WTC11 (cell line): ENCODE measurements around the gene ARFIP1. TPM values are rescaled to one million over a fixed set of nuclear protein-coding genes. Genes with fewer than 3 reads are reported as not detected.

ENCODE experiments used
- ATAC-seq: fragments of 200-7000 bp; cut with Tn5 transposase; 2 replicates; pipeline ENCODE4 v1.10.0; 2021; ENCODE audit warnings: mild to moderate bottlenecking, moderate library complexity
- CTCF ChIA-PET: fragments of 300-600 bp; sonication (Branson Sonifier 250); formaldehyde crosslinking; loops from one replicate; lab custom pipeline; 2021; ENCODE audit warnings: antibody characterized with exemption; lab: Charles Lee
- POLR2A ChIA-PET: fragments of 350-600 bp; sonication (Branson Sonifier 250); formaldehyde crosslinking; loops from one replicate; lab custom pipeline; 2021; ENCODE audit warnings: antibody characterized with exemption; lab: Charles Lee
- DNase-seq: peaks from one replicate; pipeline ENCODE4 v3.0.0; 2021; ENCODE audit warnings: low spot score
- H3K27ac Mint-ChIP-seq: 2 replicates; pipeline ENCODE4 v1.8.0; 2021; ENCODE audit warnings: mixed read lengths
- H3K27me3 Mint-ChIP-seq: 2 replicates; pipeline ENCODE4 v1.8.0; 2021; ENCODE audit warnings: low read depth, mild to moderate bottlenecking, moderate library complexity, mixed read lengths
- H3K36me3 Mint-ChIP-seq: 2 replicates; pipeline ENCODE4 v1.8.0; 2021; ENCODE audit warnings: mixed read lengths
- H3K4me1 Mint-ChIP-seq: 2 replicates; pipeline ENCODE4 v1.8.0; 2022; ENCODE audit warnings: mixed read lengths
- H3K4me3 Mint-ChIP-seq: 2 replicates; pipeline ENCODE4 v1.8.0; 2021; ENCODE audit warnings: mild to moderate bottlenecking, moderate library complexity, mixed read lengths
- H3K9me3 Mint-ChIP-seq: 2 replicates; pipeline ENCODE4 v1.8.0; 2021; ENCODE audit warnings: mixed read lengths
- ATF2 ChIP-seq: sonication (generic); formaldehyde crosslinking; IDR thresholded peaks from 2 replicates; pipeline ENCODE4 v1.8.1; 2022; ENCODE audit warnings: low read depth, missing genetic modification reagents, borderline replicate concordance
- EMX1 ChIP-seq: fragments of 250-450 bp; sonication (Bioruptor Pico); IDR thresholded peaks from 2 replicates; pipeline ENCODE4 v1.8.0; 2021; ENCODE audit warnings: mild to moderate bottlenecking
- FOXJ3 ChIP-seq: sonication (generic); formaldehyde crosslinking; IDR thresholded peaks from 2 replicates; pipeline ENCODE4 v1.9.0; 2021; ENCODE audit warnings: missing genetic modification reagents, mild to moderate bottlenecking, borderline replicate concordance
- FOXP1 ChIP-seq: sonication (generic); formaldehyde crosslinking; IDR thresholded peaks from 2 replicates; pipeline ENCODE4 v1.8.0; 2022; ENCODE audit warnings: missing genetic modification reagents, mild to moderate bottlenecking, moderate library complexity, borderline replicate concordance
- GTF2I ChIP-seq: fragments of 250-450 bp; sonication (Bioruptor Pico); conservative IDR thresholded peaks from 2 replicates; pipeline ENCODE4 v1.4.0; 2021; ENCODE audit warnings: mild to moderate bottlenecking
- HMGA2 ChIP-seq: fragments of 250-450 bp; sonication (Bioruptor Pico); IDR thresholded peaks from 2 replicates; pipeline ENCODE4 v1.4.0; 2021; ENCODE audit warnings: mild to moderate bottlenecking, moderate library complexity
- JUN ChIP-seq: sonication (generic); formaldehyde crosslinking; IDR thresholded peaks from 2 replicates; pipeline ENCODE4 v1.8.0; 2023; ENCODE audit warnings: mild to moderate bottlenecking, missing genetic modification reagents
- MLX ChIP-seq: sonication (generic); formaldehyde crosslinking; IDR thresholded peaks from 2 replicates; pipeline ENCODE4 v1.8.1; 2023; ENCODE audit warnings: mild to moderate bottlenecking, missing genetic modification reagents, moderate library complexity
- NFE2L1 ChIP-seq: sonication (generic); formaldehyde crosslinking; IDR thresholded peaks from 2 replicates; pipeline ENCODE4 v1.8.1; 2023; ENCODE audit warnings: missing genetic modification reagents
- NR1H2 ChIP-seq: sonication (generic); formaldehyde crosslinking; IDR thresholded peaks from 2 replicates; pipeline ENCODE4 v1.9.0; 2021; ENCODE audit warnings: mild to moderate bottlenecking, moderate library complexity, missing genetic modification reagents
- SOX15 ChIP-seq: fragments of 250-450 bp; sonication (Bioruptor Pico); IDR thresholded peaks from 2 replicates; pipeline ENCODE4 v1.9.0; 2021; ENCODE audit warnings: mild to moderate bottlenecking
- SP1 ChIP-seq: sonication (generic); formaldehyde crosslinking; conservative IDR thresholded peaks from 2 replicates; pipeline ENCODE4 v1.8.1; 2022; ENCODE audit warnings: missing genetic modification reagents
- TEAD1 ChIP-seq: sonication (generic); formaldehyde crosslinking; IDR thresholded peaks from 2 replicates; pipeline ENCODE4 v1.8.0; 2022; ENCODE audit warnings: mild to moderate bottlenecking, missing genetic modification reagents
- TEAD4 ChIP-seq: sonication (generic); formaldehyde crosslinking; IDR thresholded peaks from 2 replicates; pipeline ENCODE4 v1.8.0; 2022; ENCODE audit warnings: mild to moderate bottlenecking, missing genetic modification reagents
- USF2 ChIP-seq: sonication (generic); formaldehyde crosslinking; IDR thresholded peaks from 2 replicates; pipeline ENCODE4 v1.8.1; 2023; ENCODE audit warnings: mild to moderate bottlenecking, missing genetic modification reagents, moderate library complexity
- ZBTB43 ChIP-seq: sonication (generic); formaldehyde crosslinking; IDR thresholded peaks from 2 replicates; pipeline ENCODE4 v1.8.1; 2023; ENCODE audit warnings: mild to moderate bottlenecking, missing genetic modification reagents
- ZNF232 ChIP-seq: sonication (generic); formaldehyde crosslinking; IDR thresholded peaks from 2 replicates; pipeline ENCODE4 v1.8.0; 2022; ENCODE audit warnings: mild to moderate bottlenecking, missing genetic modification reagents
- ZNF263 ChIP-seq: sonication (generic); formaldehyde crosslinking; IDR thresholded peaks from 2 replicates; pipeline ENCODE4 v1.8.1; 2022; ENCODE audit warnings: low read depth, mild to moderate bottlenecking, moderate library complexity, missing genetic modification reagents
- ZNF281 ChIP-seq: sonication (generic); formaldehyde crosslinking; IDR thresholded peaks from 2 replicates; pipeline ENCODE4 v1.8.0; 2023; ENCODE audit warnings: mild to moderate bottlenecking, missing genetic modification reagents
- ZNF423 ChIP-seq: fragments of 250-450 bp; sonication (Bioruptor Pico); IDR thresholded peaks from 2 replicates; pipeline ENCODE4 v2.1.2; 2022; ENCODE audit warnings: mild to moderate bottlenecking, moderate library complexity
- total RNA-seq: library from RNA; stranded (reverse); gene quantifications from 3 replicates; pipeline ENCODE4 v1.2.3, GENCODE V29; 2021

Gene ARFIP1
- total RNA-seq, 1 experiment from 2014 or later = 35.3 TPM

GRCh38 chr4:152942346-152942745 lies 162.6 kb downstream of the ARFIP1 start (continued):
- TF ChIP-seq ZNF281 (CRISPR knock-in tag) = no peak

GRCh38 chr4:152943672-152944071 lies 163.9 kb downstream of the ARFIP1 start:
- Mint-ChIP-seq H3K4me3 (no peak overlapping the region), H3K9me3 (no peaks in the 10 kb centered on the region), H3K27ac (no peak overlapping the region), H3K4me1 (peaks cover 53% of the 10 kb centered on the region), H3K36me3 (peaks cover 53% of the 10 kb centered on the region), H3K27me3 (peaks cover 6% of the 10 kb centered on the region)
- TF ChIP-seq ZBTB43 (no peak), SP1 (CRISPR knock-in tag) (no peak), ATF2 (CRISPR knock-in tag) (no peak), NR1H2 (CRISPR knock-in tag) (no peak), MLX (CRISPR knock-in tag) (no peak), USF2 (CRISPR knock-in tag) (no peak), TEAD4 (CRISPR knock-in tag) (no peak), EMX1 (CRISPR knock-in tag) (no peak), SOX15 (CRISPR knock-in tag) (no peak), FOXP1 (CRISPR knock-in tag) (no peak), ZNF263 (CRISPR knock-in tag) (no peak), JUN (CRISPR knock-in tag) (no peak)
- DNase-seq = no peak
- ChIA-PET CTCF (no interaction called here), POLR2A (no interaction called here)
- ATAC-seq = no peak

GRCh38 chr4:152944666-152945320 lies 165.0 kb downstream of the ARFIP1 start:
- no peak overlapping the region for H3K4me3 Mint-ChIP-seq
- peaks cover 47% of the 10 kb centered on the region for H3K4me1 Mint-ChIP-seq

More at GRCh38 chr4:152944666-152945320, 165.0 kb downstream of the ARFIP1 start:
- DNase-seq (no peak), ATAC-seq (no peak)
- Mint-ChIP-seq H3K9me3 (no peaks in the 10 kb centered on the region), H3K27ac (peak overlapping the region; percentile 58; the same call in 1 of the 2 replicates), H3K27me3 (no peaks in the 10 kb centered on the region), H3K36me3 (peaks cover 53% of the 10 kb centered on the region)
- POLR2A ChIA-PET = no interaction called here
- CTCF ChIA-PET = interaction anchor here (1.1 kb wide), 1 partner anchor 139 kb away, joined by 4 read pairs; no protein-coding TSS in a partner anchor
- TF ChIP-seq FOXJ3 (CRISPR knock-in tag) = no peak
- no peak for TF ChIP-seq TEAD1
- TF ChIP-seq ZNF232 (CRISPR knock-in tag) = no peak
- no peak for TF ChIP-seq NFE2L1
- no peak for TF ChIP-seq GTF2I (CRISPR knock-in tag)
- TF ChIP-seq HMGA2 (CRISPR knock-in tag) = no peak
- no peak for TF ChIP-seq ZNF423 (CRISPR knock-in tag)
